HEK293 (cell line): ENCODE results near the gene SYNM.

Experiments
- GLI2 ChIP-seq: fragments of 450-650 bp; formaldehyde crosslinking; IDR thresholded peaks from 2 replicates; pipeline ENCODE4; 2017; ENCODE audit warnings: missing biosample characterization, missing genetic modification characterization, low read depth, borderline replicate concordance
- HOXD13 ChIP-seq: sonication (generic); formaldehyde crosslinking; IDR thresholded peaks from 2 replicates; pipeline ENCODE4 v1.8.0; 2022; ENCODE audit warnings: missing genetic modification reagents, borderline replicate concordance
- KLF1 ChIP-seq: fragments of 450-650 bp; formaldehyde crosslinking; IDR thresholded peaks from 2 replicates; pipeline ENCODE4 v1.5.1; 2016; ENCODE audit warnings: missing biosample characterization, missing genetic modification characterization
- MEIS1 ChIP-seq: sonication (generic); formaldehyde crosslinking; IDR thresholded peaks from 2 replicates; pipeline ENCODE4 v1.8.1; 2022; ENCODE audit warnings: missing genetic modification reagents, mild to moderate bottlenecking, borderline replicate concordance
- SP2 ChIP-seq: fragments of 450-650 bp; formaldehyde crosslinking; IDR thresholded peaks from 2 replicates; pipeline ENCODE4 v1.5.1; 2016; ENCODE audit warnings: missing biosample characterization, missing genetic modification characterization
- SP7 ChIP-seq: fragments of 450-650 bp; formaldehyde crosslinking; IDR thresholded peaks from 2 replicates; pipeline ENCODE4 v1.5.1; 2016; ENCODE audit warnings: missing biosample characterization, missing genetic modification characterization
- ZFP37 ChIP-seq: fragments of 450-650 bp; formaldehyde crosslinking; IDR thresholded peaks from 2 replicates; pipeline ENCODE4 v1.5.1; 2016; ENCODE audit warnings: missing biosample characterization, missing genetic modification characterization
- ZNF292 ChIP-seq: fragments of 450-650 bp; formaldehyde crosslinking; IDR thresholded peaks from 2 replicates; pipeline ENCODE4 v1.5.1; 2016; ENCODE audit warnings: low read depth, missing biosample characterization, missing genetic modification characterization, borderline replicate concordance
- ZNF335 ChIP-seq: fragments of 450-650 bp; formaldehyde crosslinking; conservative IDR thresholded peaks from 2 replicates; pipeline ENCODE4 v1.5.1; 2016; ENCODE audit warnings: missing biosample characterization, missing genetic modification characterization
- ZNF560 ChIP-seq: fragments of 450-650 bp; formaldehyde crosslinking; IDR thresholded peaks from 2 replicates; pipeline ENCODE4 v1.5.1; 2017; ENCODE audit warnings: missing biosample characterization, missing genetic modification characterization, borderline replicate concordance
- ZNF768 ChIP-seq: fragments of 450-650 bp; formaldehyde crosslinking; IDR thresholded peaks from 2 replicates; pipeline ENCODE4 v1.5.1; 2018; ENCODE audit warnings: missing biosample characterization, mild to moderate bottlenecking, missing genetic modification characterization
- ZNF837 ChIP-seq: fragments of 450-650 bp; formaldehyde crosslinking; IDR thresholded peaks from 2 replicates; pipeline ENCODE4 v1.5.1; 2016; ENCODE audit warnings: missing biosample characterization, missing genetic modification characterization
- ZSCAN30 ChIP-seq: fragments of 450-650 bp; IDR thresholded peaks from 2 replicates; pipeline ENCODE4 v1.5.1; 2018; ENCODE audit warnings: missing biosample characterization, mild to moderate bottlenecking, missing genetic modification characterization, moderate library complexity
- TF ChIP-seq, protein P1 (sequence below): fragments of 450-650 bp; formaldehyde crosslinking; IDR thresholded peaks from 2 replicates; pipeline ENCODE4 v1.5.1; 2017; ENCODE audit warnings: missing biosample characterization, missing genetic modification characterization
- TF ChIP-seq, protein P2 (sequence below): fragments of 450-650 bp; formaldehyde crosslinking; IDR thresholded peaks from 2 replicates; pipeline ENCODE4 v1.5.1; 2017; ENCODE audit warnings: missing biosample characterization, missing genetic modification characterization
- TF ChIP-seq, protein P3 (sequence below): fragments of 450-650 bp; formaldehyde crosslinking; IDR thresholded peaks from 2 replicates; pipeline ENCODE4 v1.5.1; 2016; ENCODE audit warnings: missing biosample characterization, missing genetic modification characterization
- TF ChIP-seq, protein P4 (sequence below): fragments of 450-650 bp; formaldehyde crosslinking; IDR thresholded peaks from 2 replicates; pipeline ENCODE4 v1.5.1; 2017; ENCODE audit warnings: missing biosample characterization, missing genetic modification characterization
- TF ChIP-seq, protein P5 (sequence below): fragments of 450-650 bp; formaldehyde crosslinking; IDR thresholded peaks from 2 replicates; pipeline ENCODE4 v1.5.1; 2016; ENCODE audit warnings: missing biosample characterization, missing genetic modification characterization
- TF ChIP-seq, protein P6 (sequence below): fragments of 450-650 bp; formaldehyde crosslinking; IDR thresholded peaks from 2 replicates; pipeline ENCODE4 v1.5.1; 2017; ENCODE audit warnings: missing biosample characterization, missing genetic modification characterization
- TF ChIP-seq, protein P7 (sequence below): fragments of 450-650 bp; formaldehyde crosslinking; conservative IDR thresholded peaks from 2 replicates; pipeline ENCODE4 v1.5.1; 2016; ENCODE audit warnings: low read depth, missing biosample characterization, missing genetic modification characterization
- TF ChIP-seq, protein P8 (sequence below): sonication (generic); formaldehyde crosslinking; IDR thresholded peaks from 2 replicates; pipeline ENCODE4 v1.8.1; 2022; ENCODE audit warnings: mild to moderate bottlenecking, moderate library complexity, missing genetic modification reagents

Gene SYNM

DNA sequence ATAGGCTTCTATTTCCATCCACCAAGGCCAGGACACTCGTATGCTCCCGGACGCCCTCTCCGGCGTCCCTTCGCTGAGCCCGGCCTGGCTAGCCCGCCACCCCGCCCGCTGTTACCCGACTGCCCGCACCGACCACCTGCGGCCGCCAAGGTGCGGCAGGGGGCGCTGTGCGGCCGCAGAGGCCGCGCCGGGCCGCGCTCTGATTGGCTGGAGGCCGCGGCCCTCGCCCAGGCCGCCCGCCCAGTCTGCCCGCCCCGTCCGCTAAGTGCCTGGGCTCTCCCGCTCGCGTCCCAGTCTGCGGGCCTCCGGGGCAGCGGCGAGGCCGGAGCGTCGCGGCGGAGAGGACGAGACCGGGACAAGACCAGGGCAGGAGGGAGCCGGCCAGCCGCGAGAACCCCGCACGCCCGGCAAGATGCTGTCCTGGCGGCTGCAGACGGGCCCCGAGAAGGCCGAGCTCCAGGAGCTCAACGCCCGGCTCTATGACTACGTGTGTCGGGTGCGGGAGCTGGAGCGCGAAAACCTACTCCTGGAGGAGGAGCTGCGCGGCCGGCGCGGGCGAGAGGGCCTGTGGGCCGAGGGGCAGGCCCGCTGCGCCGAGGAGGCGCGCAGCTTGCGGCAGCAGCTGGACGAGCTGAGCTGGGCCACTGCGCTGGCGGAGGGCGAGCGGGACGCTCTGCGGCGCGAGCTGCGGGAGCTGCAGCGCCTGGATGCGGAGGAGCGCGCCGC lies at the start of gene SYNM (continued):
- TF ChIP-seq, protein P1, sequence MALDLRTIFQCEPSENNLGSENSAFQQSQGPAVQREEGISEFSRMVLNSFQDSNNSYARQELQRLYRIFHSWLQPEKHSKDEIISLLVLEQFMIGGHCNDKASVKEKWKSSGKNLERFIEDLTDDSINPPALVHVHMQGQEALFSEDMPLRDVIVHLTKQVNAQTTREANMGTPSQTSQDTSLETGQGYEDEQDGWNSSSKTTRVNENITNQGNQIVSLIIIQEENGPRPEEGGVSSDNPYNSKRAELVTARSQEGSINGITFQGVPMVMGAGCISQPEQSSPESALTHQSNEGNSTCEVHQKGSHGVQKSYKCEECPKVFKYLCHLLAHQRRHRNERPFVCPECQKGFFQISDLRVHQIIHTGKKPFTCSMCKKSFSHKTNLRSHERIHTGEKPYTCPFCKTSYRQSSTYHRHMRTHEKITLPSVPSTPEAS (tag by site-specific recombination) = no peak
- TF ChIP-seq ZNF837 (tag by site-specific recombination) (no peak), ZNF768 (no peak), MEIS1 (CRISPR knock-in tag) (no peak), ZFP37 (tag by site-specific recombination) (no peak), GLI2 (tag by site-specific recombination) (no peak), HOXD13 (CRISPR knock-in tag) (no peak), ZSCAN30 (tag by site-specific recombination) (peak; percentile 75), ZNF292 (tag by site-specific recombination) (no peak), KLF1 (0 out of 2 replicates have a peak, but pooled peaks have one; percentile 37), SP7 (peak; percentile 51; the same call in 1 of the 2 replicates), ZNF560 (no peak), ZNF335 (tag by site-specific recombination) (peak; percentile 53), SP2 (tag by site-specific recombination) (peak; percentile 28)
- TF ChIP-seq, protein P2, sequence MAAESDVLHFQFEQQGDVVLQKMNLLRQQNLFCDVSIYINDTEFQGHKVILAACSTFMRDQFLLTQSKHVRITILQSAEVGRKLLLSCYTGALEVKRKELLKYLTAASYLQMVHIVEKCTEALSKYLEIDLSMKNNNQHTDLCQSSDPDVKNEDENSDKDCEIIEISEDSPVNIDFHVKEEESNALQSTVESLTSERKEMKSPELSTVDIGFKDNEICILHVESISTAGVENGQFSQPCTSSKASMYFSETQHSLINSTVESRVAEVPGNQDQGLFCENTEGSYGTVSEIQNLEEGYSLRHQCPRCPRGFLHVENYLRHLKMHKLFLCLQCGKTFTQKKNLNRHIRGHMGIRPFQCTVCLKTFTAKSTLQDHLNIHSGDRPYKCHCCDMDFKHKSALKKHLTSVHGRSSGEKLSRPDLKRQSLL (tag by site-specific recombination) = peak; percentile 99
- TF ChIP-seq, protein P3, sequence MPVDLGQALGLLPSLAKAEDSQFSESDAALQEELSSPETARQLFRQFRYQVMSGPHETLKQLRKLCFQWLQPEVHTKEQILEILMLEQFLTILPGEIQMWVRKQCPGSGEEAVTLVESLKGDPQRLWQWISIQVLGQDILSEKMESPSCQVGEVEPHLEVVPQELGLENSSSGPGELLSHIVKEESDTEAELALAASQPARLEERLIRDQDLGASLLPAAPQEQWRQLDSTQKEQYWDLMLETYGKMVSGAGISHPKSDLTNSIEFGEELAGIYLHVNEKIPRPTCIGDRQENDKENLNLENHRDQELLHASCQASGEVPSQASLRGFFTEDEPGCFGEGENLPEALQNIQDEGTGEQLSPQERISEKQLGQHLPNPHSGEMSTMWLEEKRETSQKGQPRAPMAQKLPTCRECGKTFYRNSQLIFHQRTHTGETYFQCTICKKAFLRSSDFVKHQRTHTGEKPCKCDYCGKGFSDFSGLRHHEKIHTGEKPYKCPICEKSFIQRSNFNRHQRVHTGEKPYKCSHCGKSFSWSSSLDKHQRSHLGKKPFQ (tag by site-specific recombination) = no peak
- TF ChIP-seq, protein P4, sequence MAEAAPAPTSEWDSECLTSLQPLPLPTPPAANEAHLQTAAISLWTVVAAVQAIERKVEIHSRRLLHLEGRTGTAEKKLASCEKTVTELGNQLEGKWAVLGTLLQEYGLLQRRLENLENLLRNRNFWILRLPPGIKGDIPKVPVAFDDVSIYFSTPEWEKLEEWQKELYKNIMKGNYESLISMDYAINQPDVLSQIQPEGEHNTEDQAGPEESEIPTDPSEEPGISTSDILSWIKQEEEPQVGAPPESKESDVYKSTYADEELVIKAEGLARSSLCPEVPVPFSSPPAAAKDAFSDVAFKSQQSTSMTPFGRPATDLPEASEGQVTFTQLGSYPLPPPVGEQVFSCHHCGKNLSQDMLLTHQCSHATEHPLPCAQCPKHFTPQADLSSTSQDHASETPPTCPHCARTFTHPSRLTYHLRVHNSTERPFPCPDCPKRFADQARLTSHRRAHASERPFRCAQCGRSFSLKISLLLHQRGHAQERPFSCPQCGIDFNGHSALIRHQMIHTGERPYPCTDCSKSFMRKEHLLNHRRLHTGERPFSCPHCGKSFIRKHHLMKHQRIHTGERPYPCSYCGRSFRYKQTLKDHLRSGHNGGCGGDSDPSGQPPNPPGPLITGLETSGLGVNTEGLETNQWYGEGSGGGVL (tag by site-specific recombination) = no peak
- TF ChIP-seq, protein P5, sequence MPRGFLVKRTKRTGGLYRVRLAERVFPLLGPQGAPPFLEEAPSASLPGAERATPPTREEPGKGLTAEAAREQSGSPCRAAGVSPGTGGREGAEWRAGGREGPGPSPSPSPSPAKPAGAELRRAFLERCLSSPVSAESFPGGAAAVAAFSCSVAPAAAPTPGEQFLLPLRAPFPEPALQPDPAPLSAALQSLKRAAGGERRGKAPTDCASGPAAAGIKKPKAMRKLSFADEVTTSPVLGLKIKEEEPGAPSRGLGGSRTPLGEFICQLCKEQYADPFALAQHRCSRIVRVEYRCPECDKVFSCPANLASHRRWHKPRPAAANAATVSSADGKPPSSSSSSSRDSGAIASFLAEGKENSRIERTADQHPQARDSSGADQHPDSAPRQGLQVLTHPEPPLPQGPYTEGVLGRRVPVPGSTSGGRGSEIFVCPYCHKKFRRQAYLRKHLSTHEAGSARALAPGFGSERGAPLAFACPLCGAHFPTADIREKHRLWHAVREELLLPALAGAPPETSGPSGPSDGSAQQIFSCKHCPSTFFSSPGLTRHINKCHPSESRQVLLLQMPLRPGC (tag by site-specific recombination) = no peak
- TF ChIP-seq, protein P6, sequence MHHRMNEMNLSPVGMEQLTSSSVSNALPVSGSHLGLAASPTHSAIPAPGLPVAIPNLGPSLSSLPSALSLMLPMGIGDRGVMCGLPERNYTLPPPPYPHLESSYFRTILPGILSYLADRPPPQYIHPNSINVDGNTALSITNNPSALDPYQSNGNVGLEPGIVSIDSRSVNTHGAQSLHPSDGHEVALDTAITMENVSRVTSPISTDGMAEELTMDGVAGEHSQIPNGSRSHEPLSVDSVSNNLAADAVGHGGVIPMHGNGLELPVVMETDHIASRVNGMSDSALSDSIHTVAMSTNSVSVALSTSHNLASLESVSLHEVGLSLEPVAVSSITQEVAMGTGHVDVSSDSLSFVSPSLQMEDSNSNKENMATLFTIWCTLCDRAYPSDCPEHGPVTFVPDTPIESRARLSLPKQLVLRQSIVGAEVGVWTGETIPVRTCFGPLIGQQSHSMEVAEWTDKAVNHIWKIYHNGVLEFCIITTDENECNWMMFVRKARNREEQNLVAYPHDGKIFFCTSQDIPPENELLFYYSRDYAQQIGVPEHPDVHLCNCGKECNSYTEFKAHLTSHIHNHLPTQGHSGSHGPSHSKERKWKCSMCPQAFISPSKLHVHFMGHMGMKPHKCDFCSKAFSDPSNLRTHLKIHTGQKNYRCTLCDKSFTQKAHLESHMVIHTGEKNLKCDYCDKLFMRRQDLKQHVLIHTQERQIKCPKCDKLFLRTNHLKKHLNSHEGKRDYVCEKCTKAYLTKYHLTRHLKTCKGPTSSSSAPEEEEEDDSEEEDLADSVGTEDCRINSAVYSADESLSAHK (tag by site-specific recombination) = no peak
- TF ChIP-seq, protein P7, sequence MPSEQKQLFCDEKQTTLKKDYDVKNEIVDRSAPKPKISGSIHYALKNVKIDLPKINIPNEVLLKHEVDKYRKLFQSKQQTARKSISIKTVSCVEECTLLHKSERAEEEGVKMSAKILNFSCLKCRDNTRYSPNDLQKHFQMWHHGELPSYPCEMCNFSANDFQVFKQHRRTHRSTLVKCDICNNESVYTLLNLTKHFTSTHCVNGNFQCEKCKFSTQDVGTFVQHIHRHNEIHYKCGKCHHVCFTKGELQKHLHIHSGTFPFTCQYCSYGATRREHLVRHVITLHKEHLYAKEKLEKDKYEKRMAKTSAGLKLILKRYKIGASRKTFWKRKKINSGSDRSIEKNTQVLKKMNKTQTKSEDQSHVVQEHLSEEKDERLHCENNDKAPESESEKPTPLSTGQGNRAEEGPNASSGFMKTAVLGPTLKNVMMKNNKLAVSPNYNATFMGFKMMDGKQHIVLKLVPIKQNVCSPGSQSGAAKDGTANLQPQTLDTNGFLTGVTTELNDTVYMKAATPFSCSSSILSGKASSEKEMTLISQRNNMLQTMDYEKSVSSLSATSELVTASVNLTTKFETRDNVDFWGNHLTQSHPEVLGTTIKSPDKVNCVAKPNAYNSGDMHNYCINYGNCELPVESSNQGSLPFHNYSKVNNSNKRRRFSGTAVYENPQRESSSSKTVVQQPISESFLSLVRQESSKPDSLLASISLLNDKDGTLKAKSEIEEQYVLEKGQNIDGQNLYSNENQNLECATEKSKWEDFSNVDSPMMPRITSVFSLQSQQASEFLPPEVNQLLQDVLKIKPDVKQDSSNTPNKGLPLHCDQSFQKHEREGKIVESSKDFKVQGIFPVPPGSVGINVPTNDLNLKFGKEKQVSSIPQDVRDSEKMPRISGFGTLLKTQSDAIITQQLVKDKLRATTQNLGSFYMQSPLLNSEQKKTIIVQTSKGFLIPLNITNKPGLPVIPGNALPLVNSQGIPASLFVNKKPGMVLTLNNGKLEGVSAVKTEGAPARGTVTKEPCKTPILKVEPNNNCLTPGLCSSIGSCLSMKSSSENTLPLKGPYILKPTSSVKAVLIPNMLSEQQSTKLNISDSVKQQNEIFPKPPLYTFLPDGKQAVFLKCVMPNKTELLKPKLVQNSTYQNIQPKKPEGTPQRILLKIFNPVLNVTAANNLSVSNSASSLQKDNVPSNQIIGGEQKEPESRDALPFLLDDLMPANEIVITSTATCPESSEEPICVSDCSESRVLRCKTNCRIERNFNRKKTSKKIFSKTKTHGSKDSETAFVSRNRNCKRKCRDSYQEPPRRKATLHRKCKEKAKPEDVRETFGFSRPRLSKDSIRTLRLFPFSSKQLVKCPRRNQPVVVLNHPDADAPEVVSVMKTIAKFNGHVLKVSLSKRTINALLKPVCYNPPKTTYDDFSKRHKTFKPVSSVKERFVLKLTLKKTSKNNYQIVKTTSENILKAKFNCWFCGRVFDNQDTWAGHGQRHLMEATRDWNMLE (tag by site-specific recombination) = no peak
- TF ChIP-seq, protein P8, sequence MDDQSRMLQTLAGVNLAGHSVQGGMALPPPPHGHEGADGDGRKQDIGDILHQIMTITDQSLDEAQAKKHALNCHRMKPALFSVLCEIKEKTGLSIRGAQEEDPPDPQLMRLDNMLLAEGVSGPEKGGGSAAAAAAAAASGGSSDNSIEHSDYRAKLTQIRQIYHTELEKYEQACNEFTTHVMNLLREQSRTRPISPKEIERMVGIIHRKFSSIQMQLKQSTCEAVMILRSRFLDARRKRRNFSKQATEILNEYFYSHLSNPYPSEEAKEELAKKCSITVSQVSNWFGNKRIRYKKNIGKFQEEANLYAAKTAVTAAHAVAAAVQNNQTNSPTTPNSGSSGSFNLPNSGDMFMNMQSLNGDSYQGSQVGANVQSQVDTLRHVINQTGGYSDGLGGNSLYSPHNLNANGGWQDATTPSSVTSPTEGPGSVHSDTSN (CRISPR knock-in tag) = peak; percentile 11; the same call in 1 of the 2 replicates
